ENCODE results near the gene MYPOP. TPM values are rescaled to one million over a fixed set of nuclear protein-coding genes. Genes with fewer than 3 reads are reported as not detected.

MYPOP gene
- total and polyA plus RNA-seq, 12 donors, result 7.1 to 17.0 (median 10.0) TPM

GRCh38 chr19:45883586-45883880 is 18.9 kb downstream of the MYPOP start:
- no peak for ATAC-seq
- intact Hi-C loops (cut with DNase I), result loop anchor here in 2 of 10 donors (2.0 to 10.0 kb wide), 2 partner anchors 19 to 69 kb away; partner anchors contain the start of genes FOXA3 (in 1 of the 2) and RSPH6A (in 1 of the 2)
- Histone ChIP-seq H3K27ac (no peak overlapping the region), H3K36me3 (peaks cover 0 to 15% (median 7%) of the 10 kb centered on the region in 9 donors), H3K27me3 (peaks cover 0 to 6% (median 0%) of the 10 kb centered on the region in 7 donors), H3K4me3 (peak overlapping the region in 2 of 10 donors; percentile 11 to 12), H3K4me1 (peaks cover 15 to 45% (median 37%) of the 10 kb centered on the region in 9 donors), H3K9me3 (no peaks in the 10 kb centered on the region)
- peak in 3 of 9 donors; percentile 20 to 42 (median 36) for TF ChIP-seq CTCF (IDR thresholded peaks at IDR 0.05)
- DNase-seq, result no peak
- 40 to 45% methylated on average over 5 of the region's 5 CpGs for WGBS, 2 donors

- H3K27me3 ChIP-seq, result peaks cover 0 to 12% (median 0%) of the 10 kb centered on the region in 7 donors
- DNase-seq (peak; percentile 63 to 80), ATAC-seq (no peak)
- H3K4me3 ChIP-seq, result peak overlapping the region in 5 of 10 donors; percentile 3 to 26 (median 12)
- no peaks in the 10 kb centered on the region for H3K9me3 ChIP-seq
- H3K27ac ChIP-seq, result no peak overlapping the region
- intact Hi-C loops (cut with DNase I), result loop anchor here in 2 of 10 donors (2.0 to 10.0 kb wide), 2 partner anchors 18 to 68 kb away; partner anchors contain the start of genes FOXA3 (in 1 of the 2) and RSPH6A (in 1 of the 2)
- TF ChIP-seq CTCF (IDR thresholded peaks at IDR 0.05), result peak; percentile 69 to 94 (median 86)
- H3K36me3 ChIP-seq, result peaks cover 0 to 15% (median 7%) of the 10 kb centered on the region in 9 donors
- peaks cover 15 to 45% (median 37%) of the 10 kb centered on the region in 9 donors for H3K4me1 ChIP-seq
- 22 to 28% methylated on average over 47 of the region's 47 CpGs for WGBS, 2 donors
Observed at GRCh38 chr19:45882652-45883585, 19.5 kb downstream of the MYPOP start.

- Histone ChIP-seq H3K36me3 (peaks cover 0 to 15% (median 7%) of the 10 kb centered on the region in 9 donors), H3K4me1 (peaks cover 15 to 47% (median 38%) of the 10 kb centered on the region in 9 donors), H3K4me3 (no peak overlapping the region), H3K27me3 (peaks cover 0 to 21% (median 0%) of the 10 kb centered on the region in 7 donors), H3K27ac (no peak overlapping the region), H3K9me3 (no peaks in the 10 kb centered on the region)
- TF ChIP-seq CTCF (IDR thresholded peaks at IDR 0.05), result no peak
- intact Hi-C loops (cut with DNase I), result loop anchor here in 2 of 10 donors (2.0 to 10.0 kb wide), 2 partner anchors 17 to 67 kb away; partner anchors contain the start of genes FOXA3 (in 1 of the 2) and RSPH6A (in 1 of the 2)
- ATAC-seq (no peak), DNase-seq (no peak)
- 51 to 69% methylated on average over 4 of the region's 4 CpGs for WGBS, 2 donors
Observed at GRCh38 chr19:45881909-45882528, 20.4 kb downstream of the MYPOP start.

All from heart right ventricle (tissue), 16 donors.